Breast epithelium (tissue), 3 donors: Measurements from ENCODE around the gene ANKRD35.

Experiments
- CTCF ChIP-seq, 3 donors: fragments of 450-650 bp; IDR thresholded peaks; one replicate each; pipeline ENCODE4 v1.5.1; 2016 to 2017; ENCODE audit warnings: antibody characterized with exemption in 3 of 3, mild to moderate bottlenecking in 3 of 3, moderate library complexity in 3 of 3
- POLR2A ChIP-seq: fragments of 450-650 bp; IDR thresholded peaks from one replicate; pipeline ENCODE4 v1.6.1; 2016; ENCODE audit warnings: antibody characterized with exemption, mild to moderate bottlenecking, moderate library complexity

- TF ChIP-seq CTCF (IDR thresholded peaks at IDR 0.05) (no peak), POLR2A (no peak)
Observed at GRCh38 chr1:145837656-145838055, 48.0 kb downstream of the ANKRD35 start.
